Gastroesophageal sphincter (tissue), 4 donors: ENCODE measurements around the gene CERCAM. TPM values are rescaled to one million over a fixed set of nuclear protein-coding genes. Genes with fewer than 3 reads are reported as not detected.

ENCODE experiments used
- ATAC-seq: fragments of 150-250 bp; one replicate; pipeline ENCODE4 v1.9.1; 2016; ENCODE audit warnings: mild to moderate bottlenecking, moderate library complexity
- H3K27ac ChIP-seq, 4 donors: fragments of 200-600 bp; sonication (generic) in 3 of 4; 1 replicate in 3 of 4; 2 replicates in 1 of 4; pipeline ENCODE4 v1.5.1; 2016 to 2019
- H3K27me3 ChIP-seq: fragments of 200-600 bp; sonication (generic); one replicate; pipeline ENCODE4 v1.5.1; 2019
- H3K36me3 ChIP-seq, 2 donors: fragments of 200-600 bp; sonication (generic); one replicate each; pipeline ENCODE4 v1.5.1; 2019; ENCODE audit warnings: control low read depth in 1 of 2
- H3K4me1 ChIP-seq, 3 donors: fragments of 200-600 bp; sonication (generic); 1 replicate in 2 of 3; 2 replicates in 1 of 3; pipeline ENCODE4 v1.5.1; 2016 to 2019; ENCODE audit warnings: control low read depth in 2 of 3
- H3K4me3 ChIP-seq, 2 donors: fragments of 200-600 bp; sonication (generic); one replicate each; pipeline ENCODE4 v1.5.1; 2019; ENCODE audit warnings: mild to moderate bottlenecking in 1 of 2, moderate library complexity in 1 of 2
- H3K9me3 ChIP-seq, 3 donors: fragments of 200-600 bp; sonication (generic); one replicate each; pipeline ENCODE4 v1.5.1; 2017 to 2019; ENCODE audit warnings: control low read depth in 2 of 3
- EP300 ChIP-seq: sonication (generic); formaldehyde crosslinking; IDR thresholded peaks from one replicate; pipeline ENCODE4 v1.6.1; 2017; ENCODE audit warnings: antibody characterized with exemption, mild to moderate bottlenecking
- POLR2A ChIP-seq, 2 donors: fragments of 450-650 bp; IDR thresholded peaks; one replicate each; pipeline ENCODE4 v1.6.1; 2017; ENCODE audit warnings: antibody characterized with exemption in 2 of 2, mild to moderate bottlenecking in 2 of 2, moderate library complexity in 1 of 2
- POLR2AphosphoS5 ChIP-seq: sonication (generic); formaldehyde crosslinking; IDR thresholded peaks from one replicate; pipeline ENCODE4 v1.6.1; 2017; ENCODE audit warnings: antibody characterized with exemption
- WGBS, 2 donors: methylation state at CpG; one replicate each; pipeline ENCODE4 v1.1.5; 2018; ENCODE audit warnings: low coverage in 1 of 2; 5-methylcytosine and 5-hydroxymethylcytosine counted together
- total RNA-seq, 4 donors: library from RNA; depleted of rRNA; stranded (reverse); fragments of >200 nt; gene quantifications; one replicate each; pipeline ENCODE4 v1.1.0, GENCODE V29; 2016
- TF ChIP-seq, protein P1 (sequence below), 4 experiments: fragments of 200-600 bp in 2 of 4; fragments of 450-650 bp in 2 of 4; sonication (generic) in 1 of 4; IDR thresholded peaks; one replicate each; pipeline ENCODE4 v1.5.1; 2017 to 2019; ENCODE audit warnings: antibody characterized with exemption in 4 of 4, mild to moderate bottlenecking in 2 of 4, moderate library complexity in 2 of 4

Gene CERCAM
- total RNA-seq, 4 donors from 2014 or later: 18.0 to 30.0 (median 28.1) TPM

DNA sequence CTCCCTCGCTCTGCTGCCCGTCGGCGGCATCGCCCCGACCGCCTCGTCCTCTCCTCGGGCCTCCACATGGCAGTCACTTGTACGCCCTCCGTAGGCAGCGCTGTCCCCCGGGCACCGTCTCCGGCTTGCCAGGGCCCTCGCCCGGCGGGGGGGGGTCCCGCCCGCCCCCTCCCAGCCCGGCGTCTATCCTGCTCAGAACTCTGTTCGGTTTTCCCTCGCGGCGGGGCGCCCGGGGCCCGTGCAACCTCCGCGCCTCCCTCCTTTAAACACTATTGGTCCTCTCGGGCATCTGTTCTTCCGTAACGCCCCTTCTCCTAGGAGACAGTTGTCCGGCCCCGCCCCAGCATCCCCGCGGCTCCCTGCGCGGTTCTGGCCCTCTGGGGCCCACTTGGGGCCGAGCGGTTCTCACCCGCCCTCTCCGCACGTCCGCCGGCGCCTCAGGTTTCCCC, 36.0 kb downstream of the CERCAM start:
- Histone ChIP-seq H3K4me3 (peak overlapping the region; percentile 56 to 74), H3K4me1 (peaks cover 0 to 23% (median 5%) of the 10 kb centered on the region in 3 donors), H3K9me3 (no peaks in the 10 kb centered on the region), H3K27ac (peak overlapping the region; percentile 66 to 92 (median 88)), H3K27me3 (no peaks in the 10 kb centered on the region), H3K36me3 (peaks cover 0 to 26% of the 10 kb centered on the region in 2 donors)
- no peak for TF ChIP-seq POLR2A (IDR thresholded peaks at IDR 0.05)
- TF ChIP-seq, protein P1, sequence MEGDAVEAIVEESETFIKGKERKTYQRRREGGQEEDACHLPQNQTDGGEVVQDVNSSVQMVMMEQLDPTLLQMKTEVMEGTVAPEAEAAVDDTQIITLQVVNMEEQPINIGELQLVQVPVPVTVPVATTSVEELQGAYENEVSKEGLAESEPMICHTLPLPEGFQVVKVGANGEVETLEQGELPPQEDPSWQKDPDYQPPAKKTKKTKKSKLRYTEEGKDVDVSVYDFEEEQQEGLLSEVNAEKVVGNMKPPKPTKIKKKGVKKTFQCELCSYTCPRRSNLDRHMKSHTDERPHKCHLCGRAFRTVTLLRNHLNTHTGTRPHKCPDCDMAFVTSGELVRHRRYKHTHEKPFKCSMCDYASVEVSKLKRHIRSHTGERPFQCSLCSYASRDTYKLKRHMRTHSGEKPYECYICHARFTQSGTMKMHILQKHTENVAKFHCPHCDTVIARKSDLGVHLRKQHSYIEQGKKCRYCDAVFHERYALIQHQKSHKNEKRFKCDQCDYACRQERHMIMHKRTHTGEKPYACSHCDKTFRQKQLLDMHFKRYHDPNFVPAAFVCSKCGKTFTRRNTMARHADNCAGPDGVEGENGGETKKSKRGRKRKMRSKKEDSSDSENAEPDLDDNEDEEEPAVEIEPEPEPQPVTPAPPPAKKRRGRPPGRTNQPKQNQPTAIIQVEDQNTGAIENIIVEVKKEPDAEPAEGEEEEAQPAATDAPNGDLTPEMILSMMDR (IDR thresholded peaks at IDR 0.05): no peak
- no peak for TF ChIP-seq EP300
- no peak for TF ChIP-seq POLR2AphosphoS5
- 0 to 2% methylated on average over 15 to 20 of the region's 48 CpGs for WGBS, 2 donors
- peak; percentile 69 for ATAC-seq

GRCh38 chr9:128457207-128457606, 36.5 kb downstream of the CERCAM start:
- 0 to 28% methylated on average over 1 to 4 of the region's 14 CpGs for WGBS, 2 donors
- ATAC-seq: no peak
- H3K27ac ChIP-seq: peak overlapping the region in 2 of 4 donors; percentile 91 to 92
- H3K4me1 ChIP-seq: peaks cover 0 to 23% (median 5%) of the 10 kb centered on the region in 3 donors
- H3K9me3 ChIP-seq: no peaks in the 10 kb centered on the region
- no peaks in the 10 kb centered on the region for H3K27me3 ChIP-seq
- peak overlapping the region; percentile 56 to 74 for H3K4me3 ChIP-seq
- no peak for TF ChIP-seq POLR2AphosphoS5
- peaks cover 0 to 32% of the 10 kb centered on the region in 2 donors for H3K36me3 ChIP-seq

DNA sequence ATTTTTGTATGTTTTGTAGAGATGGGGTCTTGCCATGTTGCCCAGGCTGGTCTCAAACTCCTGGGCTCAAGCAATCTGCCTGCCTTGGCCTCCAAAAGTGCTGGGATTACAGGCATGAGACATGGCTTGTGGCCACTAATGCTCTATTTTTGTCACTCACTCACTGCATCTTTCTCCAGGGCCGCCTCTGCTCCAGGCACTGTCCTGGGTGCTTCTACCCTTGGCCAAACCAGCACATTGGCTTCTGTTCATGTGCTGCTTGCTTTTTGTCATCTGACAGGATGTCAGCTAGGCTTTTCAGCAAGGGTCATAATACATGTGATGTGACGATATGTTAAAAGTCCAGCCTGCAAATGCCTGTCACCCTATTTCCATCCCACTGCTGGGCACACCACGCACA, 38.4 kb downstream of the CERCAM start:
- 83 to 97% methylated on average over 3 of the region's 3 CpGs for WGBS, 2 donors
- TF ChIP-seq EP300 (no peak), POLR2AphosphoS5 (no peak), POLR2A (IDR thresholded peaks at IDR 0.05) (no peak)
- TF ChIP-seq, protein P1 (IDR thresholded peaks at IDR 0.05): no peak
- peaks cover 0 to 23% (median 5%) of the 10 kb centered on the region in 3 donors for H3K4me1 ChIP-seq
- no peak overlapping the region for H3K4me3 ChIP-seq
- no peak for ATAC-seq
- no peaks in the 10 kb centered on the region for H3K27me3 ChIP-seq
- no peaks in the 10 kb centered on the region for H3K9me3 ChIP-seq
- no peak overlapping the region for H3K27ac ChIP-seq
- H3K36me3 ChIP-seq: peaks cover 0 to 50% of the 10 kb centered on the region in 2 donors

GRCh38 chr9:128469070-128469469, 48.4 kb downstream of the CERCAM start:
- no peak overlapping the region for H3K27ac ChIP-seq
- no peaks in the 10 kb centered on the region for H3K27me3 ChIP-seq
- ATAC-seq: no peak
- no peaks in the 10 kb centered on the region for H3K4me1 ChIP-seq
- 88% methylated on average over 5 of the region's 7 CpGs; no CpG with 5 or more reads in 1 of the 2 donors for WGBS, 2 donors
- H3K4me3 ChIP-seq: no peak overlapping the region
- H3K36me3 ChIP-seq: peaks cover 0 to 79% of the 10 kb centered on the region in 2 donors
- H3K9me3 ChIP-seq: no peaks in the 10 kb centered on the region
- no peak for TF ChIP-seq POLR2AphosphoS5
- no peak for TF ChIP-seq POLR2A (IDR thresholded peaks at IDR 0.05)
- TF ChIP-seq, protein P1 (IDR thresholded peaks at IDR 0.05): no peak
- TF ChIP-seq EP300: no peak

DNA sequence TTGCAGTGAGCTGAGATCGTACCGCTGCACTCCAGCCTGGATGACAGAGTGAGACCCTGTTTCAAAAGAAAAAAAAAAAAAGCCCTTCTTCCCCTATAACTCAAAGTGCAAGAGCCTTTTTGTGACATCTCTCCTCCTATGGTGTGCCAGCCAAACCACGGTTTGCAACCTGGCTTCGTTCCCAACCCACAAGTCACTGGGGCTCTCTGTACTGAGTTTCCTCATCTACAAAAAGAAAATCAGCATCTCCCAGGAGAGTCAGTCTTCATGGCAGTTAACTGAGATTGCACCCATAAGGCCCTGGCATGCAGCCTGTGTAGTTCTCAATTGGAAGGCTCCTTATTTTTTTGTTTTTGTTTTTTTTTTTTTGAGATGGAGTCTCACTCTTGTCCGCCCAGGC, 49.9 kb downstream of the CERCAM start:
- H3K9me3 ChIP-seq: no peaks in the 10 kb centered on the region
- ATAC-seq: no peak
- H3K4me1 ChIP-seq: no peaks in the 10 kb centered on the region
- H3K4me3 ChIP-seq: no peak overlapping the region
- H3K36me3 ChIP-seq: peaks cover 0 to 80% of the 10 kb centered on the region in 2 donors
- H3K27me3 ChIP-seq: no peaks in the 10 kb centered on the region
- no peak for TF ChIP-seq EP300
- no peak for TF ChIP-seq POLR2AphosphoS5
- TF ChIP-seq, protein P1 (IDR thresholded peaks at IDR 0.05): no peak
- no peak for TF ChIP-seq POLR2A (IDR thresholded peaks at IDR 0.05)
- WGBS, 2 donors: 73 to 91% methylated on average over 3 to 4 of the region's 5 CpGs
- no peak overlapping the region for H3K27ac ChIP-seq
